NOMO-1 (cell line): Measurements from ENCODE around the gene PDZRN3.

Experiments used
- DNase-seq, 2 experiments: peaks; one replicate each; lab custom pipeline; 2025; ENCODE audit not compliant: unreplicated experiment in 2 of 2; lab: John Stamatoyannopoulos, UW

Gene PDZRN3

DNA sequence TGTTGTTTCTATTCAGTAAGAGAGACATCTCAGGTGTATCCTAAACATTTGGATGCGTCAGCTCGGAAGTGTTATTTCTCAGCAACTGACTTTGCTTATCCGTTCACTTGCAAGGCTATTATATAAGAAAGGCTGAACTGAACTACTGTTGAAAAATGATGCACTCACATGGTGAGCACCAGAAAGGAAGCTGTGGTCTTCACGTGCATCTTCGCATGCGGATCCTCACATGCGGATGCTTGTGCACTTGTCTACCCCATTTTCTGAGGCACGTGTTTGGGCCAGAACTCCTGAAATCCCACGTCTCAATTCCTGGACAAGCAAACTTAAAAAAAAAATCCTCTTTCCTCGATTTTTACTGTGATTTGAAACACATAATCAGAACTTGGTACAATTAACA lies 63.2 kb downstream of the PDZRN3 start:
- DNase-seq: no peak

DNA sequence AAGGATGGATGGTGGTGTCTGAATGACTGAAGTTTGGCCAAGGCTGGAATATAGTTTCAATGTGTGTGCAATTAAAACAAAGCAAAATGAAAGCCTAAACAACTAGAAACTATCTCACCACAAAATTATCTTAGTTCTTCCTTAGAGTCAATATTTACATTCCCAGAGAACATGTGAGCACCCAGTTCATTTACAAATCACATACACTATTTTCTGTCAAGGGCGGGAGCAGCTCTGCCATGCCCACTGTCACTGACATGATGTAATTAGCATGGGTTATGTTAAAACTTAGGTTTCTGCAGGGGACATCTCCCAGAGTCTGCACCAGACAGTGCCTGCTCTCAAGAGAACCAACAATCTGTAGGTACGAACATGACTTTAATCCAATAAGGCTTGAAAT lies 65.0 kb downstream of the PDZRN3 start:
- no peak for DNase-seq

GRCh38 chr3:73558727-73559075 lies 66.0 kb downstream of the PDZRN3 start:
- DNase-seq: no peak

GRCh38 chr3:73557986-73558726 lies 66.6 kb downstream of the PDZRN3 start:
- no peak for DNase-seq

DNA sequence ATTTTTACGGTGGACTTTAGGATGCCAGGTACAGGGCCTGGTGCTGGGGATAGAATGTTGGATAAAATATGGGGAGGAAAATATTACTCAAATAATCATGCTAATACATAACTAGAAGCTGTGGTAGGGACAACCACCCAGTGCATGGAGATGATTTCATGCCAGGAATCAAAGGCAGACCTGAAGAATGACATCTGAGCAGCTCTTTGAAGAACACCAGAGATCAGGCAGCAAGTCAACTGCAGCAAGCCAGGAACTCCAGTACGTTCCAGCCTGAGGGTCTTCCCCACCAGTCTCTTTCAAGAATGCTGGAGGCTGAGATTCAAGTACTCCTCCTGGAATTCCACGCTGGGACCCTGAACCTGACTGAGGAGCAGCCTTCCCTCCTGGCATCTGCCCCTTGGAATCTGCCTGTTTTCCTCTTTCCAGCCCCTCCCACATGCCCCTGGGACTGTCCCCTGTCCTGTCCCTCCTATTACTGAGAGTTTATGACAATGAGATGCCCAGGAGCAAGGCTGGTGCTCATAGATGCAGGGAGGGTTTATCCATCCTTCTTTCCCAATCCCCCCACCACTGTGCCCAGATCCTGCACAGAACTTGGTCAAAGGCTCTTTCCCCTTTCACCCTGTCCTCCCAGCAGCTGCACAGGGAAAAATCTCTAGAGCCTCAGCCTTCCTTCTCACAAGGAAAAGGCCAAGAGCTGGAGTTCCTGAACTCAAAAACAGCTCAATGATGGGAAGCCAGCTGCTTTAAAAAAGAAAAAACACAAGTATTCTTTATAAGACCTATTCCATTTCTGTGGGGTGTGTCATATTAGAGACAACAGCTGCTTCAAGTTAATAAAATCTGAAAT lies 68.0 kb downstream of the PDZRN3 start:
- no peak for DNase-seq

DNA sequence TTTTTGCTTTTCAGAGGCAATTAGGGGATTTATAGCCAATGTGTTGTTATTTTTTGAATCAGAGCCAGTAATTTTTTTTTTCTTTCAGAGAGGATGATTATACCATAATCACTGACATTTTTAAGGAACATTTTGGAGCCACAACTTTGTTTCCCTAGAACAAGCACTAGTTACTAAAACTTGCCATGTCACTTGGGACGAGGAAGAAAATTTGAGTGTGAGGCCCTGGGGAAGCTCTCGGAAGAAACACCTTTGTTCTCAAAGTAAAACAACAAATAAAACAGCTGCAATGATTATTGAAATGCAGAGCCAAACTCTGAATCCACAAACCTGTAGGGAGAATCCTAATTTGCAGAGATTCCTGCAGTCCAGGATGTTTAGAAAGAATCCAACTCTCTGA lies 69.7 kb downstream of the PDZRN3 start:
- DNase-seq: no peak

DNA sequence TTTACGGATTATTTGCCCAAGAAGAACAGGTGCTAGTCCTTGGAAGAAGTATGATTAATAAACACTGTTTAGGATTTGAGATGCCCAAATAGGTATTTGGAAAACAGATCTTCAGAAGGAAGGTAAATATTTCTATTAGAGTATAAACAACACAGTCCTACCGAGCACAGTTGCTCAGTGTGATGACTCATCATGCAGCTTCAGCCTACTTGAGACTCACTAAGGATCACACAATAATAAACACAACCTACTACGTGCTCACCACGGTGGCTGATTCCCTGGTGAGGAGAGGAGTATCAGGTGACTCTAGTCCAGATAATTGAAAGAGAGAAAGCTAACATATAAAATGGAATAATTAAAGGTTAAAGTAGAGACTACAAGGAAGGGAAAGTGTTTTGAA lies 72.0 kb downstream of the PDZRN3 start:
- no peak for DNase-seq

DNA sequence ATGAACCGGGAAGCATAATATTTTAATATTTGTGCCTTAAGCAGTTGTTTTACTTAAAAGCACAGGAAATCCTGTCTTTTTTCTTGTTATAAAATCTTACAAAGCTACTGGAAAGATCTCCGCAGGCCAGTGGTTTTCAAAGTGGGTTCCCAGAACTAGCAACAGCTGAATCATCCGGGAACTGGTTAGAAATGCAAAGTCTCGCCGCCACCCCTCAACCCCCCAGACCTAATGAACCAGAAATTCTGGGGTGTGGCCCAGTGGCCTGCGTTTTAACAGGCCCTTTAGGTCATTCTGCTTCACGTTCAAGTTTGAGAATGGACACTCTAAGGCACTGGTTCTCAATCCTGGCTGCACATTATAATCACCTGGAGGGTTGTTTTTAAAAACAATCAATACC lies 74.7 kb downstream of the PDZRN3 start:
- no peak for DNase-seq

- DNase-seq: no peak
These were observed 75.6 kb downstream of the PDZRN3 start for GRCh38 chr3:73549051-73549600.

- DNase-seq: no peak
These were observed 76.3 kb downstream of the PDZRN3 start for GRCh38 chr3:73548436-73548835.

DNA sequence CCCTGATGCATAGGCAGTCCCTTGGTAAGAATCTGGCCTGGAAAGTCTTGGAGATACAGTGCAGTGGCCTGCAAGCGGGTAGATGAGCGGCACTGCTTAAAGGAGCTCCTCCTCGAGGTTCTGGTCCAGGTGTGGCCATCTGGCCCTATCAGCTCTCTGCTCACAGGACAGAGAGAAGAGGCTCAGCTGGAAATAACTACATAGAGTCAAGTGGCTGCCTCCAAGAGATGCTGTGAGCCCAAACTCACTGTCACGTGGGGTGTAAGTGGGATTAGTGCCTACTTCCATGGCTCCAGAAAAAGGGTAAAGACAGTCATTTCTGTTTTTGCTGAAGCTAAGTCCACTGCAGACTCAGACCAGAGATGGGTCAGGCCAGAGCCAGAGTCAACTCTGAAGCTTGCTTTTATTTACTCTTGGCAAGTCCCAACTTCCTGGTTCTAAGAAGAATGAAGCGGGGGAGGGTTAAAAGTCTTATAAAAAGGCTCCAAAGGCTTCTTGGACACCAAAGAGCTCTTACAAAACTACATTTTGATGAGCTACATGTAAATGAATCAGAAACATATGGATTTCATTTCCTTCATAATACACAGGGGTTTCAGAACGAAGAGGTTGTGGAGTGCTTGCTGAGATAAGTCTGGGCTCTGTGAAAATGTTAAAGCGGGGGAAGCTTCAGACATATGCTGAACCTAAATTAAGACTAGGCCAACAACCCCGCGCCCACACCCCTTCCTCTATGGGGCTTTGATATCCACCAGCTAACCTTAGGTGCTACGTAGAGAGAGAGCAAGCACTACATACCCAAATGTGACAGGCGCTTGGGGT lies 77.1 kb downstream of the PDZRN3 start:
- DNase-seq: no peak

- no peak for DNase-seq
These were observed 77.8 kb downstream of the PDZRN3 start for GRCh38 chr3:73546961-73547360.

DNA sequence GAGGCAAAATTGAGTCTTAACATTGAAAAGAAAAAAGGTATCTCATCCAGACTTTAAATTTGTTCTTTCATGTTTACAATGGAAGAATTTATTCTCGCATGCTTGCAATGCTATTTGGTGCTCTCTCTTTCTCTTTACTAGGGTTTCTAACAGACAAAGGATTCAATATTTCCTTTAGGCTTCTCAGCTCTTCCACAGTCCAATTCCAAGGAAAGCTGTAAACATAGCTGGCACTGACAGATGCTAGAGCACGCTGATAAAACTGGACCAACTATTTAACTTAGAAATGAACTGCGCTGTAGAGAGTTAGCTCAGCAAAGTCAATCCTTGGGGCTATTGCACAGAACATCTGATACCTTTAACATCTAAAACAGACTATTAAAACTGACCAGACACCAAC lies 81.3 kb downstream of the PDZRN3 start:
- DNase-seq: no peak

- no peak for DNase-seq
These were observed 82.6 kb downstream of the PDZRN3 start for GRCh38 chr3:73542136-73542535.

DNA sequence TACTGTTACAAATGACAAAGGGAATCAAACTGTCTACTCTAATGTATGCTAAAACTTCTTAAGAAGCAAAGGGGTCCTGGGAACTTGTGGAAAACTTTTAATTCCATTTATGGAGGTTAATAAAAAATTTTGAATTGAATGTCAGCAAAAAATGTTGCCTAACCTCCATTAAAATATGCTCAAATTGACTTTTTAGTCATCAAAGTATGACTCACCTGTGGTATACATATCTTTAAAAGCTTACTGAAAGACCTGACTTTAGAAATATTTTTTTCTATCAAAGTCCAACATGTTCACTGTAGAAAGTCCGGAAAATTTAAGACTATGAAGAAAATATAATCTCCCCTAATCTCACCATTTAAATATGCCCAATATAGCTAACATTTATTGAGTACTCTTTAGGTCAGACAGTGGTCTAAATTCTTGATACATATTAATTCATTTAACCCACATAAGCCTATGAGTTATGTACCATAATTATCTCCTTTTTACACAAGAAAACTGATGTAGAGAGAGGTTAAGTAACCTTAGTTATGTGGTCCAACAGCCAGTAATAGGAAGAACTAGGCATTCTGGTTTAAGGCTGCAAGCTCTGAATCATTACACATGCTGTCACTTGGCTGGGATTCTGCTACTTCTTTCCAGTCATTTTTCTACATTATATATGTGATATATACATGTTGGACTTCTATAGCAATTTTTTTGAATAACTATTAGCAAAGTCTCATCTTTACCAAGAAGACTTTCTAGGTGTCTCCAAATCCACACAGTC lies 83.6 kb downstream of the PDZRN3 start:
- DNase-seq: no peak

DNA sequence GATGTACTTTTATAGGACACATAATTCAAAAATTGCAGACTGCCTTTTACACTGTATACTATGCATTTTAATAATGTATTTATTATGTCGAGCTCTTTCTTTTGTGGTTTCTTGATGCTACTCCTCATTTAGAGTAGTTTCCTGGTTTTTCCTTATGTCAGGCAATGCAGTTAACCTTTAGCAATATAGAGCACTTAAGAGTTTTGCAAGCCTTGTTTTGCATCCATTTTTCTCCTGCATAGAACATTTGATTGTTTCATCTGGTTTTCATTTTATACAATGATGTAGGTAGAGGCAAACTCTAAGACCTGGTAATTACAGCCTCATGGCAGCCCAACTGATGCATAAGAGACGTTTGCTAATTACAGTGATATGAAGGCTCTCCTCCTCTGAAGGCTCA lies 86.3 kb downstream of the PDZRN3 start:
- DNase-seq: no peak

- no peak for DNase-seq
These were observed 87.8 kb downstream of the PDZRN3 start for GRCh38 chr3:73536952-73537351.

GRCh38 chr3:73536336-73536895 lies 88.3 kb downstream of the PDZRN3 start:
- no peak for DNase-seq

- DNase-seq: no peak
These were observed 88.8 kb downstream of the PDZRN3 start for GRCh38 chr3:73535931-73536330.

- no peak for DNase-seq
These were observed 89.6 kb downstream of the PDZRN3 start for GRCh38 chr3:73535137-73535536.
